Measurements from ENCODE around the gene ADAMTSL5.

GRCh38 chr19:1507763-1508506 lies 4.9 kb downstream of the ADAMTSL5 start:
- TF ChIP-seq, protein P1, sequence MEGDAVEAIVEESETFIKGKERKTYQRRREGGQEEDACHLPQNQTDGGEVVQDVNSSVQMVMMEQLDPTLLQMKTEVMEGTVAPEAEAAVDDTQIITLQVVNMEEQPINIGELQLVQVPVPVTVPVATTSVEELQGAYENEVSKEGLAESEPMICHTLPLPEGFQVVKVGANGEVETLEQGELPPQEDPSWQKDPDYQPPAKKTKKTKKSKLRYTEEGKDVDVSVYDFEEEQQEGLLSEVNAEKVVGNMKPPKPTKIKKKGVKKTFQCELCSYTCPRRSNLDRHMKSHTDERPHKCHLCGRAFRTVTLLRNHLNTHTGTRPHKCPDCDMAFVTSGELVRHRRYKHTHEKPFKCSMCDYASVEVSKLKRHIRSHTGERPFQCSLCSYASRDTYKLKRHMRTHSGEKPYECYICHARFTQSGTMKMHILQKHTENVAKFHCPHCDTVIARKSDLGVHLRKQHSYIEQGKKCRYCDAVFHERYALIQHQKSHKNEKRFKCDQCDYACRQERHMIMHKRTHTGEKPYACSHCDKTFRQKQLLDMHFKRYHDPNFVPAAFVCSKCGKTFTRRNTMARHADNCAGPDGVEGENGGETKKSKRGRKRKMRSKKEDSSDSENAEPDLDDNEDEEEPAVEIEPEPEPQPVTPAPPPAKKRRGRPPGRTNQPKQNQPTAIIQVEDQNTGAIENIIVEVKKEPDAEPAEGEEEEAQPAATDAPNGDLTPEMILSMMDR (IDR thresholded peaks at IDR 0.05): no peak
- TF ChIP-seq POLR2A (IDR thresholded peaks at IDR 0.05): no peak

Measured in lower leg skin (tissue), 3 donors.